ENCODE data around the gene CSMD2. TPM values are rescaled to one million over a fixed set of nuclear protein-coding genes. Genes with fewer than 3 reads are reported as not detected.

CSMD2 gene
- total and polyA plus RNA-seq, 2 of the 4 experiments (the other 2 are of a cell fraction), result under 0.01 to 0.36 TPM

- Histone ChIP-seq H4K5ac (ENCODE audit: low read depth, low read length) (no peak overlapping the region), H3K79me1 (ENCODE audit: low read depth in 1 of 2, low read length in 2 of 2) (no peaks in the 10 kb centered on the region), H3K4me3 (ENCODE audit: insufficient read depth, low read depth, low read length) (no peak overlapping the region), H3K56ac (ENCODE audit: extremely low read depth, insufficient read depth, low read length) (no peak overlapping the region), H3K4ac (ENCODE audit: low read depth, low read length) (no peak overlapping the region), H4K20me1 (ENCODE audit: insufficient read depth, low read length) (no peaks in the 10 kb centered on the region), H3K23ac (ENCODE audit: low read depth, low read length) (no peak overlapping the region), H3K9ac (ENCODE audit: low read depth, low read length) (no peak overlapping the region), H2AK5ac (ENCODE audit: low read depth, low read length) (no peak overlapping the region), H4K8ac (ENCODE audit: low read depth in 2 of 2, low read length in 2 of 2) (no peak overlapping the region), H2BK20ac (ENCODE audit: low read depth, low read length) (no peak overlapping the region), H3K27me3 (ENCODE audit: control insufficient read depth, insufficient read depth, low read length) (no peaks in the 10 kb centered on the region), H3K36me3 (ENCODE audit: control insufficient read depth, insufficient read depth, low read length) (no peaks in the 10 kb centered on the region), H3K9me3 (ENCODE audit: control insufficient read depth, insufficient read depth, low read length) (peaks cover 24% of the 10 kb centered on the region), H3K14ac (replicated peaks; ENCODE audit: low read depth, low read length) (no peak overlapping the region), H4K91ac (ENCODE audit: insufficient read depth, low read depth, low read length) (no peak overlapping the region), H3K4me2 (ENCODE audit: low read depth, low read length) (no peak overlapping the region), H2BK120ac (ENCODE audit: low read depth, low read length) (no peak overlapping the region), H2AFZ (replicated peaks; ENCODE audit: low read length, poor library complexity) (no peak overlapping the region), H2AK9ac (replicated peaks; ENCODE audit: low read depth, low read length, poor library complexity) (no peak overlapping the region), H3K4me1 (ENCODE audit: control insufficient read depth, insufficient read depth, low read length) (no peaks in the 10 kb centered on the region), H3K27ac (ENCODE audit: insufficient read depth, low read length) (no peak overlapping the region), H3K18ac (ENCODE audit: low read depth, low read length) (no peak overlapping the region), H2BK5ac (ENCODE audit: low read depth, low read length, poor library complexity, severe bottlenecking) (no peak overlapping the region), H2BK15ac (ENCODE audit: low read depth, low read length) (no peak overlapping the region), H3K9me1 (ENCODE audit: insufficient read depth, low read length) (no peaks in the 10 kb centered on the region)
- dilution Hi-C loops (cut with HindIII; ENCODE audit: low sequenced_read_pairs, unreplicated experiment), result no loop called here
- in situ Hi-C loops (cut with MboI; ENCODE audit: low sequenced_read_pairs), result no loop called here
- intact Hi-C loops (cut with micrococcal nuclease), result no loop called here
- 93% methylated on average over 2 of the region's 6 CpGs; no CpG with 5 or more reads in 1 of the 2 experiments for WGBS, 2 experiments (ENCODE audit: extremely low coverage in 2 of 2, insufficient read length in 1 of 2)
- ATAC-seq (ENCODE audit: low read depth), result no peak
- no TSS peak for BruUV-seq (replicated peaks)
- no peak for DNase-seq
- no peak for TF ChIP-seq MXI1 (IDR thresholded peaks at IDR 0.05; ENCODE audit: borderline replicate concordance, low read depth, low read length)
- TF ChIP-seq, protein P1, sequence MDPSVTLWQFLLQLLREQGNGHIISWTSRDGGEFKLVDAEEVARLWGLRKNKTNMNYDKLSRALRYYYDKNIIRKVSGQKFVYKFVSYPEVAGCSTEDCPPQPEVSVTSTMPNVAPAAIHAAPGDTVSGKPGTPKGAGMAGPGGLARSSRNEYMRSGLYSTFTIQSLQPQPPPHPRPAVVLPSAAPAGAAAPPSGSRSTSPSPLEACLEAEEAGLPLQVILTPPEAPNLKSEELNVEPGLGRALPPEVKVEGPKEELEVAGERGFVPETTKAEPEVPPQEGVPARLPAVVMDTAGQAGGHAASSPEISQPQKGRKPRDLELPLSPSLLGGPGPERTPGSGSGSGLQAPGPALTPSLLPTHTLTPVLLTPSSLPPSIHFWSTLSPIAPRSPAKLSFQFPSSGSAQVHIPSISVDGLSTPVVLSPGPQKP (IDR thresholded peaks at IDR 0.05; ENCODE audit: borderline replicate concordance, low read depth, low read length), result no peak
- no peak for TF ChIP-seq RFX5 (IDR thresholded peaks at IDR 0.05; ENCODE audit: low read depth, low read length)
- TF ChIP-seq NFE2L2 (IDR thresholded peaks at IDR 0.05; ENCODE audit: low read depth, low read length), result no peak
- TF ChIP-seq MAZ (IDR thresholded peaks at IDR 0.05; ENCODE audit: borderline replicate concordance, low read depth, low read length), result no peak
- no peak for TF ChIP-seq CEBPB (IDR thresholded peaks at IDR 0.05; ENCODE audit: low read depth, low read length)
- TF ChIP-seq USF2 (IDR thresholded peaks at IDR 0.05; ENCODE audit: low read depth, low read length), result no peak
- no peak for TF ChIP-seq SMC3 (IDR thresholded peaks at IDR 0.05; ENCODE audit: low read depth, low read length)
- no peak for TF ChIP-seq MAFK (IDR thresholded peaks at IDR 0.05; ENCODE audit: low read depth, low read length)
- ChIA-PET POLR2A (ENCODE audit: unreplicated experiment) (no interaction called here), CTCF (no interaction called here)
Measured at GRCh38 chr1:34144766-34145165, 20.3 kb downstream of the CSMD2 start.
